ENCODE data around the gene SAMD14. TPM values are rescaled to one million over a fixed set of nuclear protein-coding genes. Genes with fewer than 3 reads are reported as not detected.

The SAMD14 gene
- 5.5 TPM for total RNA-seq (ENCODE audit: insufficient read depth, low replicate concordance)

- DNase-seq (ENCODE audit: low spot score): peak; percentile 66
Observed at GRCh38 chr17:50129728-50130558, at the start of gene SAMD14. Gene SAMD14, minus strand, starts transcription at chr17:50130160. Its CDS starts 5,201 bp downstream, at chr17:50124959.

- peak; percentile 91 for DNase-seq (ENCODE audit: low spot score)
Observed at GRCh38 chr17:50177983-50178834, 48.2 kb upstream of the SAMD14 start.

GRCh38 chr17:50177476-50177875 is 47.5 kb upstream of the SAMD14 start:
- no peak for DNase-seq (ENCODE audit: low spot score)

GRCh38 chr17:50176559-50177357 is 46.8 kb upstream of the SAMD14 start:
- DNase-seq (ENCODE audit: low spot score): no peak

GRCh38 chr17:50175035-50175807 is 45.3 kb upstream of the SAMD14 start:
- no peak for DNase-seq (ENCODE audit: low spot score)

- DNase-seq (ENCODE audit: low spot score): no peak
Observed at GRCh38 chr17:50174444-50174843, 44.5 kb upstream of the SAMD14 start.

GRCh38 chr17:50173335-50173941 is 43.5 kb upstream of the SAMD14 start:
- DNase-seq (ENCODE audit: low spot score): peak; percentile 93

GRCh38 chr17:50172936-50173334 is 43.0 kb upstream of the SAMD14 start:
- no peak for DNase-seq (ENCODE audit: low spot score)

GRCh38 chr17:50172130-50172529 is 42.2 kb upstream of the SAMD14 start:
- DNase-seq (ENCODE audit: low spot score): no peak

- DNase-seq (ENCODE audit: low spot score): no peak
Observed at GRCh38 chr17:50171371-50172071, 41.6 kb upstream of the SAMD14 start.

GRCh38 chr17:50170662-50171370 is 40.9 kb upstream of the SAMD14 start:
- no peak for DNase-seq (ENCODE audit: low spot score)

GRCh38 chr17:50169881-50170459 is 40.0 kb upstream of the SAMD14 start:
- no peak for DNase-seq (ENCODE audit: low spot score)

GRCh38 chr17:50169121-50169764 is 39.3 kb upstream of the SAMD14 start:
- peak; percentile 77 for DNase-seq (ENCODE audit: low spot score)

GRCh38 chr17:50168319-50168718 is 38.4 kb upstream of the SAMD14 start:
- no peak for DNase-seq (ENCODE audit: low spot score)

- no peak for DNase-seq (ENCODE audit: low spot score)
Observed at GRCh38 chr17:50167371-50167770, 37.4 kb upstream of the SAMD14 start.

- DNase-seq (ENCODE audit: low spot score): no peak
Observed at GRCh38 chr17:50166518-50167181, 36.7 kb upstream of the SAMD14 start.

GRCh38 chr17:50165867-50166517 is 36.0 kb upstream of the SAMD14 start, which contains the start of gene SGCA:
Gene SGCA, plus strand, starts transcription at chr17:50166005. Its CDS starts 36 bp downstream, at chr17:50166041.
- DNase-seq (ENCODE audit: low spot score): no peak
